T-helper 22 cell (primary cell): Measurements from ENCODE around the gene CNTN5.
"Not testable (repeated sequence)": the region's sequence is repeated elsewhere in the genome, so short reads cannot be mapped to it uniquely, and the experiment has no call there.

ENCODE experiments used
- DNase-seq: peaks from one replicate; pipeline ENCODE4 v3.0.0-alpha.2; 2020; ENCODE audit warnings: low read depth

Gene CNTN5

GRCh38 chr11:99773646-99774045 is 752.9 kb downstream of the CNTN5 start:
- no peak for DNase-seq

GRCh38 chr11:99781074-99781473 is 760.3 kb downstream of the CNTN5 start:
- no peak for DNase-seq

GRCh38 chr11:99791354-99791753 is 770.6 kb downstream of the CNTN5 start:
- DNase-seq = no peak

GRCh38 chr11:99795999-99796398 is 775.2 kb downstream of the CNTN5 start:
- DNase-seq = no peak

GRCh38 chr11:99803501-99803900 is 782.8 kb downstream of the CNTN5 start:
- DNase-seq = no peak

GRCh38 chr11:99812516-99812915 is 791.8 kb downstream of the CNTN5 start:
- DNase-seq = no peak

GRCh38 chr11:99814021-99814420 is 793.3 kb downstream of the CNTN5 start:
- no peak for DNase-seq

GRCh38 chr11:99814738-99815137 is 794.0 kb downstream of the CNTN5 start:
- no peak for DNase-seq

GRCh38 chr11:99818991-99819390 is 798.2 kb downstream of the CNTN5 start:
- DNase-seq = no peak

GRCh38 chr11:99822846-99823565 is 802.3 kb downstream of the CNTN5 start:
- DNase-seq = no peak

GRCh38 chr11:99836739-99837138 is 816.0 kb downstream of the CNTN5 start:
- DNase-seq = not testable (repeated sequence)

- no peak for DNase-seq
These were observed 821.1 kb downstream of the CNTN5 start for GRCh38 chr11:99841885-99842284.

- DNase-seq = no peak
These were observed 845.2 kb downstream of the CNTN5 start for GRCh38 chr11:99865951-99866350.

GRCh38 chr11:99881610-99882009 is 860.9 kb downstream of the CNTN5 start:
- no peak for DNase-seq

- DNase-seq = no peak
These were observed 864.0 kb downstream of the CNTN5 start for GRCh38 chr11:99884750-99885149.

- DNase-seq = no peak
These were observed 866.7 kb downstream of the CNTN5 start for GRCh38 chr11:99887481-99887880.

GRCh38 chr11:99893811-99894210 is 873.1 kb downstream of the CNTN5 start:
- DNase-seq = no peak

- no peak for DNase-seq
These were observed 880.4 kb downstream of the CNTN5 start for GRCh38 chr11:99901175-99901574.

- DNase-seq = no peak
These were observed 890.4 kb downstream of the CNTN5 start for GRCh38 chr11:99911116-99911515.

GRCh38 chr11:99916078-99916477 is 895.3 kb downstream of the CNTN5 start:
- DNase-seq = no peak

GRCh38 chr11:99918761-99919160 is 898.0 kb downstream of the CNTN5 start:
- no peak for DNase-seq

- no peak for DNase-seq
These were observed 900.2 kb downstream of the CNTN5 start for GRCh38 chr11:99920956-99921355.

GRCh38 chr11:99925968-99926367 is 905.2 kb downstream of the CNTN5 start:
- DNase-seq = no peak

- no peak for DNase-seq
These were observed 911.9 kb downstream of the CNTN5 start for GRCh38 chr11:99932684-99933083.
